Loucy (cell line): Measurements from ENCODE around the gene ZNF747.

Experiments used
- CTCF ChIP-seq: fragments of 200-600 bp; sonication (generic); conservative IDR thresholded peaks from 2 replicates; pipeline ENCODE4 v1.5.1; 2014; ENCODE audit warnings: mild to moderate bottlenecking, antibody characterized with exemption, low read length
- EZH2phosphoT487 ChIP-seq: fragments of 200-600 bp; IDR thresholded peaks from 2 replicates; pipeline ENCODE4 v1.6.1; 2018; ENCODE audit warnings: antibody characterized with exemption, mild to moderate bottlenecking, moderate library complexity, borderline replicate concordance

- TF ChIP-seq CTCF (no peak), EZH2phosphoT487 (no peak)
Measured at GRCh38 chr16:30567991-30568638, 33.5 kb upstream of the ZNF747 start.
